Osteoblast (primary cell): ENCODE data around the gene ADK. TPM values are rescaled to one million over a fixed set of nuclear protein-coding genes. Genes with fewer than 3 reads are reported as not detected.

Experiments used
- DNase-seq: peaks from one replicate; pipeline ENCODE4 v3.0.0; 2011; ENCODE audit warnings: low spot score, mixed read lengths; ENCODE audit not compliant: insufficient read length; ENCODE audit errors: missing footprints
- H2AFZ ChIP-seq: 2 replicates; pipeline ENCODE4 v1.6.0; 2011; ENCODE audit warnings: mild to moderate bottlenecking, low read length
- H3K27ac ChIP-seq: 2 replicates; pipeline ENCODE4 v1.5.1; 2011; ENCODE audit warnings: mild to moderate bottlenecking, low read depth, low read length, moderate library complexity
- H3K27me3 ChIP-seq: 2 replicates; pipeline ENCODE4 v1.6.0; 2012; ENCODE audit warnings: mild to moderate bottlenecking, control low read depth, inconsistent platforms, low read length, moderate library complexity; ENCODE audit not compliant: insufficient read depth
- H3K36me3 ChIP-seq: 2 replicates; pipeline ENCODE4 v1.5.1; 2011; ENCODE audit warnings: mild to moderate bottlenecking, low read length, control low read depth, moderate library complexity; ENCODE audit not compliant: insufficient read depth
- H3K4me1 ChIP-seq: 2 replicates; pipeline ENCODE4 v1.5.1; 2011; ENCODE audit warnings: mild to moderate bottlenecking, low read length, control low read depth, moderate library complexity; ENCODE audit not compliant: insufficient read depth
- H3K4me2 ChIP-seq: 2 replicates; pipeline ENCODE4 v1.6.0; 2011; ENCODE audit warnings: mild to moderate bottlenecking, low read length; ENCODE audit not compliant: insufficient read depth
- H3K4me3 ChIP-seq: fragments of 200-600 bp; sonication (generic); 3 replicates; pipeline ENCODE4 v1.5.1; 2012; ENCODE audit warnings: mild to moderate bottlenecking, low read length, inconsistent platforms; ENCODE audit not compliant: insufficient read depth
- H3K79me2 ChIP-seq: 2 replicates; pipeline ENCODE4 v1.6.0; 2012; ENCODE audit warnings: mild to moderate bottlenecking, low read length, control low read depth, inconsistent platforms; ENCODE audit not compliant: insufficient read depth
- H3K9me3 ChIP-seq: 2 replicates; pipeline ENCODE4 v1.5.1; 2011; ENCODE audit warnings: low read depth, low read length, control low read depth
- H4K20me1 ChIP-seq: 2 replicates; pipeline ENCODE4 v1.6.0; 2012; ENCODE audit warnings: mild to moderate bottlenecking, low read length, control low read depth; ENCODE audit not compliant: insufficient read depth
- CTCF ChIP-seq: IDR thresholded peaks from 2 replicates; pipeline ENCODE4 v1.5.1; 2011; ENCODE audit warnings: mild to moderate bottlenecking, low read depth, low read length, moderate library complexity; ENCODE audit errors: extremely low read depth
- total RNA-seq: library from RNA; depleted of rRNA; stranded (reverse); fragments of >200 nt; gene quantifications from 2 replicates; pipeline ENCODE4 v1.2.3, GENCODE V29; 2012

The ADK gene
- total RNA-seq, 1 donor, result 34.0 TPM

DNA sequence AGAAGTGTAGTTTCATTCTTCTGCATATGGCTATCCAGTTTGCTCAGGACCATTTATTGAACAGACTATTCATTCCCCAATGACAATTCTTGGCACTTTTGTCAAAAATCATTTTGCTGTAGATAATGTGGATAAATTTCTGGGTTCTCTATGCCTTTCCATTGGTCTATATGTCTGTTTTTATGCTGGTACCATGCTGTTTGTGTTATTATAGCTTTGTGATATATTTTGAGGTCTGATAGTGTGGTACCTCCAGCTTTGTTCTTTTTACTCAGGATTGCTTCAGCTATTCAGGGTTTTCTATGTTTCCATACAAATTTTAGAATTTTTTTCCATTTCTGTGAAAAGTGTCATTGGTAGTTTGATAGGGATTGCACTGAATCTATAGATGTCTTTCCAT, 360.0 kb downstream of the ADK start:
- no peaks in the 10 kb centered on the region for H3K4me1 ChIP-seq
- H2AFZ ChIP-seq, result no peak overlapping the region
- H3K79me2 ChIP-seq, result peaks cover 19% of the 10 kb centered on the region
- H3K9me3 ChIP-seq, result peaks cover 3% of the 10 kb centered on the region
- H3K27me3 ChIP-seq, result no peaks in the 10 kb centered on the region
- no peak for DNase-seq
- H3K4me3 ChIP-seq, result no peak overlapping the region
- H4K20me1 ChIP-seq, result no peaks in the 10 kb centered on the region
- H3K4me2 ChIP-seq, result no peak overlapping the region
- TF ChIP-seq CTCF, result no peak
- H3K36me3 ChIP-seq, result no peaks in the 10 kb centered on the region
- H3K27ac ChIP-seq, result no peak overlapping the region

DNA sequence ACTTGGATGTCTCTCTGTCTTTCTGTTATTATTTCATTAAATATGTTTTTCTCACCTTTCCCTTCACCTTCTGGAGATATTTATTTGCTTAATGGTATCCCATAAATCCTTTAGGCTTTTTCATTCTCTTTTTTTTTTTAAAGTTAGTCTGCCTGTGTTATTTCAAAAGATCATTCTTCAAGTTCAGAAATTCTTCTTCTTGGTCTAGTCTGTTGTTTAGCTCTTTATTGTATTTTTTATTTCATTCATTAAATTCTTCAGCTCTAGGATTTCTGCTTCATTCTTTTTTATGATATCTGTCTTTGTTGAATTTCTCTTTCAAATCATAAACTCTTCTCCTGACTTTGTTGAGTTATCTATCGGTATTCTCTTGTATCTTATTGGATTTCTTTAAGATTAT, 363.3 kb downstream of the ADK start:
- no peak for TF ChIP-seq CTCF
- no peak for DNase-seq
- Histone ChIP-seq H3K4me3 (no peak overlapping the region), H3K4me2 (no peak overlapping the region), H3K36me3 (no peaks in the 10 kb centered on the region), H3K4me1 (no peaks in the 10 kb centered on the region), H3K27ac (no peak overlapping the region), H3K79me2 (peaks cover 20% of the 10 kb centered on the region), H3K27me3 (no peaks in the 10 kb centered on the region), H2AFZ (no peak overlapping the region), H3K9me3 (peaks cover 3% of the 10 kb centered on the region), H4K20me1 (no peaks in the 10 kb centered on the region)

DNA sequence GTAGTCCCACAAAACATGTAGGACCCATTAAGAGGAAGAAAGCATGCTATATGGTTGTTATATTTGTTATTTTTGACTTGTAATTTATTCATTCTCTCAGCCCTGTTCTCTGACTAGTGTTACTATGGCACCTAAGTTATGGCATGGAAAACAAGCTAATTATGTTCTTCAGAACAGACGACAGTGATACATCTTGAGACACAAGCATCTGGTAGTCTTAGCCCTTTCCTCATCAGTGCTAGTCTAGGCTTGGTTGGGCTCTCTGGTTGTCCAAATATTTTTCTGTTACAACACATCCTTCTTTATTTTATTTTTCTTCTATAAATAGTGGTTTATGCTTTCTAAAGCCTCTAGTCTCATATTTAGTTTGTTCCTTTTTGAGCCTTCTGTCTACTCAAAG, 367.0 kb downstream of the ADK start:
- H3K4me3 ChIP-seq, result no peak overlapping the region
- TF ChIP-seq CTCF, result no peak
- no peak overlapping the region for H3K27ac ChIP-seq
- no peak for DNase-seq
- H3K27me3 ChIP-seq, result no peaks in the 10 kb centered on the region
- peaks cover 2% of the 10 kb centered on the region for H3K9me3 ChIP-seq
- no peak overlapping the region for H3K4me2 ChIP-seq
- H2AFZ ChIP-seq, result no peak overlapping the region
- no peaks in the 10 kb centered on the region for H4K20me1 ChIP-seq
- no peaks in the 10 kb centered on the region for H3K4me1 ChIP-seq
- H3K79me2 ChIP-seq, result peaks cover 15% of the 10 kb centered on the region
- H3K36me3 ChIP-seq, result no peaks in the 10 kb centered on the region

GRCh38 chr10:74521526-74521925, 370.5 kb downstream of the ADK start:
- Histone ChIP-seq H3K9me3 (no peaks in the 10 kb centered on the region), H3K27me3 (no peaks in the 10 kb centered on the region)
- no peak for DNase-seq

More at GRCh38 chr10:74521526-74521925, 370.5 kb downstream of the ADK start:
- no peak for TF ChIP-seq CTCF
- H3K27ac ChIP-seq, result no peak overlapping the region
- H3K36me3 ChIP-seq, result no peaks in the 10 kb centered on the region
- H3K79me2 ChIP-seq, result no peaks in the 10 kb centered on the region
- H3K4me2 ChIP-seq, result no peak overlapping the region
- H2AFZ ChIP-seq, result no peak overlapping the region
- no peak overlapping the region for H3K4me3 ChIP-seq
- no peaks in the 10 kb centered on the region for H4K20me1 ChIP-seq
- no peaks in the 10 kb centered on the region for H3K4me1 ChIP-seq
